Caco-2 (cell line): ENCODE data around the gene PBRM1. TPM values are rescaled to one million over a fixed set of nuclear protein-coding genes. Genes with fewer than 3 reads are reported as not detected.

Experiments used
- BruUV-seq: library from RNA; stranded (reverse); fragments of 400-500 nt; replicated peaks from 2 replicates; lab custom pipeline; 2021; lab: Mats Ljungman, UMichigan
- CTCF ChIA-PET: fragments of 300-600 bp; sonication (Branson Sonifier 250); formaldehyde crosslinking; loops from one replicate; lab custom pipeline; 2022; ENCODE audit warnings: antibody characterized with exemption; lab: Charles Lee
- POLR2A ChIA-PET: fragments of 300-600 bp; sonication (Branson Sonifier 250); formaldehyde crosslinking; loops from one replicate; lab custom pipeline; 2022; ENCODE audit warnings: antibody characterized with exemption; lab: Charles Lee
- DNase-seq, 2 experiments: peaks; one replicate each; pipeline versions ENCODE4 v3.0.0 to v3.0.0-alpha.2; 2020 to 2022
- H3K27me3 ChIP-seq: replicated peaks from 2 replicates; pipeline ENCODE4 v1.6.0; 2011; ENCODE audit warnings: low read length; ENCODE audit not compliant: control insufficient read depth, insufficient read depth
- H3K36me3 ChIP-seq: 2 replicates; pipeline ENCODE4 v1.5.1; 2011; ENCODE audit warnings: low read length; ENCODE audit not compliant: control insufficient read depth, insufficient read depth
- H3K4me1 ChIP-seq: fragments of 250-450 bp; sonication (Bioruptor Pico); 2 replicates; pipeline ENCODE4 v1.5.1; 2020; ENCODE audit warnings: mild to moderate bottlenecking
- H3K4me3 ChIP-seq: 2 replicates; pipeline ENCODE4 v1.5.1; 2011; ENCODE audit warnings: low read depth, mild to moderate bottlenecking, control low read depth, low read length
- H3K9me3 ChIP-seq: fragments of 250-450 bp; sonication (Bioruptor Pico); 2 replicates; pipeline ENCODE4 v1.5.1; 2020; ENCODE audit warnings: mild to moderate bottlenecking, moderate library complexity
- H3K27ac Mint-ChIP-seq: one replicate; pipeline ENCODE4 v1.8.0; 2022; ENCODE audit warnings: mixed read lengths; ENCODE audit not compliant: unreplicated experiment
- H3K27me3 Mint-ChIP-seq: one replicate; pipeline ENCODE4 v1.8.0; 2022; ENCODE audit warnings: mixed read lengths; ENCODE audit not compliant: insufficient read depth, unreplicated experiment
- H3K36me3 Mint-ChIP-seq: one replicate; pipeline ENCODE4 v1.8.0; 2022; ENCODE audit warnings: mild to moderate bottlenecking, mixed read lengths; ENCODE audit not compliant: insufficient read depth, unreplicated experiment
- H3K4me1 Mint-ChIP-seq: one replicate; pipeline ENCODE4 v1.8.0; 2022; ENCODE audit warnings: low read depth, mixed read lengths; ENCODE audit not compliant: unreplicated experiment
- H3K4me3 Mint-ChIP-seq: one replicate; pipeline ENCODE4 v1.8.0; 2022; ENCODE audit warnings: mild to moderate bottlenecking, moderate library complexity, mixed read lengths; ENCODE audit not compliant: unreplicated experiment
- H3K9me3 Mint-ChIP-seq: one replicate; pipeline ENCODE4 v1.8.0; 2022; ENCODE audit warnings: mixed read lengths; ENCODE audit not compliant: unreplicated experiment
- intact Hi-C: fragments of 100-400 bp; cut with micrococcal nuclease; formaldehyde crosslinking; loops from one replicate; pipeline ENCODE4 v1.10.0; 2022; ENCODE audit not compliant: unreplicated experiment
- total RNA-seq: library from RNA; stranded (reverse); gene quantifications from 2 replicates; pipeline ENCODE4 v1.2.3, GENCODE V29; 2022
- TF ChIP-seq, protein P1 (sequence below), 2 experiments: fragments of 200-600 bp in 1 of 2; IDR thresholded peaks; 1 replicate in 1 of 2; 2 replicates in 1 of 2; pipeline versions ENCODE4 v1.5.1 to v1.8.0; 2011 to 2022; ENCODE audit warnings: antibody characterized with exemption in 1 of 2, control low read depth in 1 of 2, inconsistent platforms in 1 of 2, low read depth in 1 of 2, low read length in 1 of 2, mild to moderate bottlenecking in 1 of 2, moderate library complexity in 1 of 2; ENCODE audit not compliant: insufficient read depth in 1 of 2, severe bottlenecking in 1 of 2, unreplicated experiment in 1 of 2

The PBRM1 gene
- total RNA-seq, 1 experiment from 2014 or later: 50.7 TPM

DNA sequence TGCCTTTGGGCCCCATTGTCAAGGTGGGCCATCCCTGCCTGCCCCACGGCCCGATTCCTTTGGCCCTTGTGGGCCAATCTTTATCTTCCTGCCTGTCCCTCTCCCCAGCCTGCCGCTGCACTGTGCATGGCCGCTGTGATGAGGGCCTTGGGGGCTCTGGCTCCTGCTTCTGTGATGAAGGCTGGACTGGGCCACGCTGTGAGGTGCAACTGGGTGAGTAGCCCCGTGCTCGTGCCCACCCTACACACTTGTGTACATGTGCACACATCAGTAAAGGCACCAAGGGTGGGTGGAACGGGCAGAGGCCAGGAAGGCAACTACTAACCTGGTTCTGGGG lies 164.3 kb downstream of the PBRM1 start:
- no peak for DNase-seq
- no peaks in the 10 kb centered on the region for H3K4me1 Mint-ChIP-seq

DNA sequence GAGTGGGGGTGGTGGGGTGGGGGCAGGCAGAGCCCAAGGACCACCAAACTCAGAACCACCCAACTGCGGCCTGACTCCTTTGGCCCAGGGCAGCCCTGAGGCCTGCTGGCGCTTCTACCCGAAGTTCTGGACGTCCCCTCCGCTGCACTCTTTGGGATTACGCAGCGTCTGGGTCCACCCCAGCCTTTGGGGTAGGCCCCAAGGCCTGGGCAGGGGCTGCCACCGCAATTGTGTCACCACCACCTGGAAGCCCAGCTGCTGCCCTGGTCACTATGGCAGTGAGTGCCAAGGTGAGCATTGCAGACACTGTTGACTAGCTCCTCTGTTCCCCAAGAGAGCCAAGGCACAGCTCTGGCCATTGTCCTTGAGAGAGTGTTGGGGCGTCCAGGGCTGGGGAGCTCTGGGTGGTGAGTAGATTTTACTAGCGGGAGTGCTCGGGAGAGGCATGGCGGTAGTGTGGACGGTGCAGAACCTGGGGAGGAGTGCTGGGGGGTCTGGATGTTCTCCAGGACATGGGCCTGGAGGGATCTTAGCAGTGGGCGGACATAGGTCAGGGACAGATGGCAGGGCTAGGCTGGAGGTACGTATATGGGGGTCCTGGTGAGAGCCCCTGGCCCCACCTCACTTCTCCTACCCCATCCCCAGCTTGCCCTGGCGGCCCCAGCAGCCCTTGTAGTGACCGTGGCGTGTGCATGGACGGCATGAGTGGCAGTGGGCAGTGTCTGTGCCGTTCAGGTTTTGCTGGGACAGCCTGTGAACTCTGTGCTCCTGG lies 164.8 kb downstream of the PBRM1 start:
- TF ChIP-seq, protein P1, sequence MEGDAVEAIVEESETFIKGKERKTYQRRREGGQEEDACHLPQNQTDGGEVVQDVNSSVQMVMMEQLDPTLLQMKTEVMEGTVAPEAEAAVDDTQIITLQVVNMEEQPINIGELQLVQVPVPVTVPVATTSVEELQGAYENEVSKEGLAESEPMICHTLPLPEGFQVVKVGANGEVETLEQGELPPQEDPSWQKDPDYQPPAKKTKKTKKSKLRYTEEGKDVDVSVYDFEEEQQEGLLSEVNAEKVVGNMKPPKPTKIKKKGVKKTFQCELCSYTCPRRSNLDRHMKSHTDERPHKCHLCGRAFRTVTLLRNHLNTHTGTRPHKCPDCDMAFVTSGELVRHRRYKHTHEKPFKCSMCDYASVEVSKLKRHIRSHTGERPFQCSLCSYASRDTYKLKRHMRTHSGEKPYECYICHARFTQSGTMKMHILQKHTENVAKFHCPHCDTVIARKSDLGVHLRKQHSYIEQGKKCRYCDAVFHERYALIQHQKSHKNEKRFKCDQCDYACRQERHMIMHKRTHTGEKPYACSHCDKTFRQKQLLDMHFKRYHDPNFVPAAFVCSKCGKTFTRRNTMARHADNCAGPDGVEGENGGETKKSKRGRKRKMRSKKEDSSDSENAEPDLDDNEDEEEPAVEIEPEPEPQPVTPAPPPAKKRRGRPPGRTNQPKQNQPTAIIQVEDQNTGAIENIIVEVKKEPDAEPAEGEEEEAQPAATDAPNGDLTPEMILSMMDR (IDR thresholded peaks at IDR 0.05; ENCODE audit: insufficient read depth in 1 of 2, low read depth in 1 of 2, low read length in 1 of 2, severe bottlenecking in 1 of 2, unreplicated experiment in 1 of 2): no peak
- Mint-ChIP-seq H3K36me3 (peaks cover 15% of the 10 kb centered on the region), H3K4me3 (no peak overlapping the region), H3K4me1 (no peaks in the 10 kb centered on the region), H3K9me3 (no peaks in the 10 kb centered on the region), H3K27ac (no peak overlapping the region), H3K27me3 (no peaks in the 10 kb centered on the region)
- H3K36me3 ChIP-seq: no peaks in the 10 kb centered on the region
- ChIA-PET POLR2A (no interaction called here), CTCF (no interaction called here)
- H3K27me3 ChIP-seq: no peaks in the 10 kb centered on the region
- no peaks in the 10 kb centered on the region for H3K9me3 ChIP-seq
- no peaks in the 10 kb centered on the region for H3K4me1 ChIP-seq
- no peak for DNase-seq
- BruUV-seq: no TSS peak
- intact Hi-C loops: no loop called here
- no peak overlapping the region for H3K4me3 ChIP-seq

More for the DNA sequence above, 164.3 kb downstream of the PBRM1 start:
- no TSS peak for BruUV-seq
- H3K9me3 Mint-ChIP-seq: no peaks in the 10 kb centered on the region
- no peak overlapping the region for H3K4me3 Mint-ChIP-seq
- POLR2A ChIA-PET: no interaction called here
- no peaks in the 10 kb centered on the region for H3K9me3 ChIP-seq
- intact Hi-C loops: no loop called here
- H3K4me1 ChIP-seq: no peaks in the 10 kb centered on the region; the same call in 1 of the 2 replicates
- TF ChIP-seq, protein P1 (IDR thresholded peaks at IDR 0.05; ENCODE audit: insufficient read depth in 1 of 2, low read depth in 1 of 2, low read length in 1 of 2, severe bottlenecking in 1 of 2, unreplicated experiment in 1 of 2): no peak
- H3K4me3 ChIP-seq: no peak overlapping the region
- no peaks in the 10 kb centered on the region for H3K27me3 Mint-ChIP-seq
- no peaks in the 10 kb centered on the region for H3K27me3 ChIP-seq
- peaks cover 2% of the 10 kb centered on the region; the same call in 1 of the 2 replicates for H3K36me3 ChIP-seq
- H3K36me3 Mint-ChIP-seq: peaks cover 18% of the 10 kb centered on the region
- CTCF ChIA-PET: no interaction called here
- no peak overlapping the region for H3K27ac Mint-ChIP-seq

DNA sequence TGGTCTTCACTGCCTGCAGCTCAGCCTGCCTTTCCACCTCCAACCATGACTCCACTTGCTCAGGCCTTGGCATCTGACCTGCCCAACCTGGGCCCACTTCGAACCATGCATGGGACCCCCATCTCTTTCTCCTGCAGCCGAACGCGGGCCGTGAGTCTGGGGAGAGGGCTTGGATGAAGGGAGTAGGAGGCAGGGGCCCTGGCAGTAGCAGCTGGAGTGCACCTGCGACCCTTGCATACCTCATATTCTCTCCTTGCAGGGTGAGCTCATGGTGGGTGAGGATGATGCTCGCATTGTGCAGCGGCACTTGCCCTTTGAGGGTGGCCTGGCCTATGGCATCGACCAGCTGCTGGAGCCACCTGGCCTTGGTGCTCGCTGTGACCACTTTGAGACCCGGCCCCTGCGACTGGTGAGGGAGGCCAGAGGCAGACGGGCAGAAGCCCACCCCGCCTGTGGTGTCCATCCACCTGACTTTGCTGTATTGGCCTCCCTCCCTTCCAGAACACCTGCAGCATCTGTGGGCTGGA lies 165.5 kb downstream of the PBRM1 start:
- no peak overlapping the region for H3K27ac Mint-ChIP-seq
- POLR2A ChIA-PET: no interaction called here

More for the DNA sequence above, 165.5 kb downstream of the PBRM1 start:
- CTCF ChIA-PET: no interaction called here
- Histone ChIP-seq H3K4me1 (no peaks in the 10 kb centered on the region), H3K4me3 (no peak overlapping the region), H3K36me3 (no peaks in the 10 kb centered on the region), H3K27me3 (no peaks in the 10 kb centered on the region), H3K9me3 (no peaks in the 10 kb centered on the region)
- Mint-ChIP-seq H3K36me3 (peaks cover 8% of the 10 kb centered on the region), H3K4me1 (no peaks in the 10 kb centered on the region), H3K4me3 (no peak overlapping the region), H3K9me3 (no peaks in the 10 kb centered on the region), H3K27me3 (no peaks in the 10 kb centered on the region)
- TF ChIP-seq, protein P1 (IDR thresholded peaks at IDR 0.05; ENCODE audit: insufficient read depth in 1 of 2, low read depth in 1 of 2, low read length in 1 of 2, severe bottlenecking in 1 of 2, unreplicated experiment in 1 of 2): no peak
- intact Hi-C loops: no loop called here
- no peak for DNase-seq
- BruUV-seq: no TSS peak
